Osteocyte (in vitro differentiated cells): ENCODE data around the gene TACC2. TPM values are rescaled to one million over a fixed set of nuclear protein-coding genes. Genes with fewer than 3 reads are reported as not detected.

ENCODE experiments used
- DNase-seq: peaks from one replicate; pipeline ENCODE4 v3.0.0; 2021; ENCODE audit warnings: mixed read lengths; ENCODE audit not compliant: unreplicated experiment; ENCODE audit errors: extremely low spot score
- H3K27ac Mint-ChIP-seq: one replicate; pipeline ENCODE4 v1.8.0; 2021; ENCODE audit warnings: mild to moderate bottlenecking, mixed read lengths; ENCODE audit not compliant: unreplicated experiment
- H3K27me3 Mint-ChIP-seq: one replicate; pipeline ENCODE4 v1.8.0; 2021; ENCODE audit warnings: mixed read lengths; ENCODE audit not compliant: unreplicated experiment
- H3K36me3 Mint-ChIP-seq: one replicate; pipeline ENCODE4 v1.8.0; 2021; ENCODE audit warnings: mixed read lengths; ENCODE audit not compliant: unreplicated experiment
- H3K4me1 Mint-ChIP-seq: one replicate; pipeline ENCODE4 v1.8.0; 2021; ENCODE audit warnings: mixed read lengths; ENCODE audit not compliant: unreplicated experiment
- H3K4me3 Mint-ChIP-seq: one replicate; pipeline ENCODE4 v1.8.0; 2021; ENCODE audit warnings: mild to moderate bottlenecking, moderate library complexity, mixed read lengths; ENCODE audit not compliant: unreplicated experiment
- H3K9me3 Mint-ChIP-seq: one replicate; pipeline ENCODE4 v1.8.0; 2021; ENCODE audit warnings: mixed read lengths; ENCODE audit not compliant: unreplicated experiment
- total RNA-seq: library from RNA; stranded (reverse); gene quantifications from 2 replicates; pipeline ENCODE4 v1.2.1, GENCODE V29; 2021
- TF ChIP-seq, protein P1 (sequence below): fragments of 200-600 bp; sonication (generic); IDR thresholded peaks from 2 replicates; pipeline ENCODE4 v1.5.0; 2021; ENCODE audit warnings: antibody characterized with exemption, mild to moderate bottlenecking, moderate library complexity

The TACC2 gene
- total RNA-seq, 1 donor from 2014 or later: 64.2 TPM

DNA sequence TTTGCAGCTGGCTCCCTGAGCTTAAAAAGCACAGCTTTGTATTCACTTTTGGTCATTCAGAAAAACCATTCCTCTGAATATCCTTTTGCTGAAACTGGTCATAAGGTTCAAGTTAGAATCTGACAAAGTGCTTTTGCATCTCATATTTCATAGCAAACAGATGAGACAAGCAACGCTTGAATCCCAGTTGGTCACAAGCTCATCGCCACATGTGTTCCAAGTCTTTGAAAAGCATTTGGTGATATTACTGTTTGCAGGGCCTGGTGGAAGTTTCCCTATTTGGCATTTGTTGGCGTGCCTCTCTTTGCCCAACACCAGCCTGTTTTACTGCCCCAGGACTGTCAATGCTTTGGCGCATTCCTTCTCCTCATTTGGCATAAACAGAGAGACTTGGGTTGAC lies 10.3 kb downstream of the TACC2 start:
- Mint-ChIP-seq H3K27me3 (peaks cover 6% of the 10 kb centered on the region), H3K4me3 (no peak overlapping the region), H3K27ac (no peak overlapping the region), H3K9me3 (peaks cover 17% of the 10 kb centered on the region), H3K36me3 (no peaks in the 10 kb centered on the region), H3K4me1 (no peaks in the 10 kb centered on the region)
- DNase-seq: no peak
- TF ChIP-seq, protein P1, sequence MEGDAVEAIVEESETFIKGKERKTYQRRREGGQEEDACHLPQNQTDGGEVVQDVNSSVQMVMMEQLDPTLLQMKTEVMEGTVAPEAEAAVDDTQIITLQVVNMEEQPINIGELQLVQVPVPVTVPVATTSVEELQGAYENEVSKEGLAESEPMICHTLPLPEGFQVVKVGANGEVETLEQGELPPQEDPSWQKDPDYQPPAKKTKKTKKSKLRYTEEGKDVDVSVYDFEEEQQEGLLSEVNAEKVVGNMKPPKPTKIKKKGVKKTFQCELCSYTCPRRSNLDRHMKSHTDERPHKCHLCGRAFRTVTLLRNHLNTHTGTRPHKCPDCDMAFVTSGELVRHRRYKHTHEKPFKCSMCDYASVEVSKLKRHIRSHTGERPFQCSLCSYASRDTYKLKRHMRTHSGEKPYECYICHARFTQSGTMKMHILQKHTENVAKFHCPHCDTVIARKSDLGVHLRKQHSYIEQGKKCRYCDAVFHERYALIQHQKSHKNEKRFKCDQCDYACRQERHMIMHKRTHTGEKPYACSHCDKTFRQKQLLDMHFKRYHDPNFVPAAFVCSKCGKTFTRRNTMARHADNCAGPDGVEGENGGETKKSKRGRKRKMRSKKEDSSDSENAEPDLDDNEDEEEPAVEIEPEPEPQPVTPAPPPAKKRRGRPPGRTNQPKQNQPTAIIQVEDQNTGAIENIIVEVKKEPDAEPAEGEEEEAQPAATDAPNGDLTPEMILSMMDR: no peak

DNA sequence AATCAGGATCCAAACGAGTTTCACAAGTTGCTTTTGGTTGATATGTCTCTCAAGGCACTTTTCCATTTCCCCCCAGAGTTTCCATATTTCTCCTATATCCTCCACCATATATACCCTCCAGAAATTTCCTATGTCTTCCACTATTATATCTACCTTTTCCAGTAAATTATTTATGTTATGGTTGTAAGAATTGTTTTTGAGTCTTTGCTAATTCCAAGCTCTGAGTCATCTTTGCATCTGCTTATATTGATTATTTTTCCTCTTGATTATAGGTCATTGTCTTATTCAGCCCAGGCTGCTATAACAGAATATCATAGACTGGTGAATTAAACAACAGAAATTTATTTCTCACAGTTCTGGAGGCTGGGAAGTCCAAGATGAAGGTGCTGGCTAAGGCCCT lies 12.7 kb downstream of the TACC2 start:
- H3K9me3 Mint-ChIP-seq: peaks cover 17% of the 10 kb centered on the region
- DNase-seq: no peak
- no peaks in the 10 kb centered on the region for H3K4me1 Mint-ChIP-seq
- H3K36me3 Mint-ChIP-seq: no peaks in the 10 kb centered on the region
- peaks cover 3% of the 10 kb centered on the region for H3K27me3 Mint-ChIP-seq
- no peak overlapping the region for H3K27ac Mint-ChIP-seq
- TF ChIP-seq, protein P1: no peak
- no peak overlapping the region for H3K4me3 Mint-ChIP-seq

DNA sequence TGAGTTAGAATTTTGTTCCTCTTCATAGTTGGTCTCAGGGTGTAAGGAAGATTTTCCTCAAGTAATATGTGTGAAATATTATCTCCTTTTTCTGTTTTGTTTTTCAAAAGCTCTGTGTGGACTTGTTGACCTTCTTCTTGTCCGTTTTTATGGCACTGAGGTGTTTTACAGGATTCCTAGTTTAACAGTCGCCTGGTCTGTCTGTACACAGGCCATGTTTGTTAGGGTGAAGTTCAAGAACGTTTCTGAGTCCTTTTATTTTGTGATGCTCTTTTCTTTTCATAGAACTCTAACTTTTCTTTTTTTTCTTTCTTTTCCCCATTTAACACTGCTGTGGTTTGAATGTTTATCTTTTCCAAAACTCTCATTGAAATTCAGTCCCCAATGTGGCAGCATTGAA lies 18.5 kb downstream of the TACC2 start:
- TF ChIP-seq, protein P1: no peak
- DNase-seq: no peak
- Mint-ChIP-seq H3K4me3 (no peak overlapping the region), H3K27ac (no peak overlapping the region), H3K9me3 (peaks cover 7% of the 10 kb centered on the region), H3K36me3 (no peaks in the 10 kb centered on the region), H3K27me3 (peaks cover 2% of the 10 kb centered on the region), H3K4me1 (no peaks in the 10 kb centered on the region)

DNA sequence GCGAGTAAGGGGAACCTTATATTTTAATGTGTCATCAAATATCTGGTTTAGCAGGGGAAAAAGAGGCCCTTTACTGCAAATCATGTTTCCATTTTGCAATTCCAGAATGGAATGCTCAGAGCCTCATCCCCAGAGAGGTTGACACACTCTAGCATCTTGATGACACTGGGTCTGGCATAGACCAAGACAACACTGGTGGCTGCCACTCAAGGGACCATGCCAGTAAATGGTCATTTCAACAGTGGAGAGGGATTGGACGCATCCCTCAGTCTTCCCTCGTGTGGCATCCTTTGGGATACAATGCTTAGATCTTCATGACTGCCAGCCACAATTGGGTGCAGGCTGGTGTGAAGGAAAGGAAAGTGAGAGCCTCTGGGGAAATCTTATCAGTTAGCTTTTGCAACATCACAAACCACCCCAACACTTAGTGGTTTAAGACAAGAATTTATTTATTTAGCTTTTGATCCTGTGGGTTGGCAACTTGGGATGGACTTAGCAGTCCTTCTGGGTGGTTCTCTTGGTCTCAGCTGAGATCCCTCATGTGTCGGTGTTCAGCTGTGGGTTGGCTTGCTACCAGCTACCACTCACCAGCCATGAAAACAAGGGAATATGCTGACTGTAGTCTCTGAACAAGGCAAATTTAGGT lies 21.6 kb downstream of the TACC2 start:
- Mint-ChIP-seq H3K4me3 (no peak overlapping the region), H3K4me1 (no peaks in the 10 kb centered on the region), H3K36me3 (no peaks in the 10 kb centered on the region), H3K9me3 (no peaks in the 10 kb centered on the region), H3K27me3 (peaks cover 9% of the 10 kb centered on the region), H3K27ac (no peak overlapping the region)
- TF ChIP-seq, protein P1: no peak
- no peak for DNase-seq

DNA sequence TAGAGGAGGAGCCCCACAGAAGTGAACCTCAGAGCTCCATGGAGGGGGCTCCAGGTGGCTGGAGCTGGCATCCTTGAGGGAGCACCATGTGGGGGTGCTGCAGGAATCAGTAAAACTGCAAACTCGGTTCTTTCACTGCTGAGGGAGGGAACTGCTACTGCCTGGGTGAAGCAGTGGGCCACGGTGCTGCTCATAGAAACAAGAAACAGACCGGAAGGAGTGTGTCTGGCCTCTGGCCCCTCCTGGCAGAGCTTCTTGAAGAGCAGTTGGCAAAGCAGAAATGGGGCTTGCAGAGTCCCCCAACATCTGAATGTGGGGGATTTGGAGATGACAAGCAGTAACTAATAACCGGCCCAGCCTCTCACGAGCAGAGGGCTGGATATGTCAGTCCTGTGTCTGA lies 23.8 kb downstream of the TACC2 start:
- TF ChIP-seq, protein P1: no peak
- Mint-ChIP-seq H3K36me3 (no peaks in the 10 kb centered on the region), H3K4me1 (no peaks in the 10 kb centered on the region), H3K9me3 (no peaks in the 10 kb centered on the region), H3K4me3 (no peak overlapping the region), H3K27me3 (peaks cover 16% of the 10 kb centered on the region), H3K27ac (no peak overlapping the region)
- DNase-seq: no peak
